Fibroblast of lung (primary cell): ENCODE measurements around the gene HOMEZ. TPM values are rescaled to one million over a fixed set of nuclear protein-coding genes. Genes with fewer than 3 reads are reported as not detected.

Experiments used
- DNase-seq, 2 donors: peaks; one replicate each; pipeline versions ENCODE4 v3.0.0 to v3.0.0-alpha.2; 2010; ENCODE audit warnings: low read depth in 2 of 2
- H2AFZ ChIP-seq: 2 replicates; pipeline ENCODE4 v1.5.1; 2012; ENCODE audit warnings: low read length, control low read depth, inconsistent platforms
- H3K27ac ChIP-seq: 2 replicates; pipeline ENCODE4 v1.5.1; 2011; ENCODE audit warnings: low read length, control low read depth; ENCODE audit not compliant: insufficient read depth
- H3K27me3 ChIP-seq: 2 replicates; pipeline ENCODE4 v1.5.1; 2011; ENCODE audit warnings: mild to moderate bottlenecking, low read length; ENCODE audit not compliant: control insufficient read depth, insufficient read depth
- H3K36me3 ChIP-seq: 2 replicates; pipeline ENCODE4 v1.5.1; 2011; ENCODE audit warnings: low read length; ENCODE audit not compliant: control insufficient read depth, insufficient read depth
- H3K4me1 ChIP-seq: 2 replicates; pipeline ENCODE4 v1.5.1; 2011; ENCODE audit warnings: low read length; ENCODE audit not compliant: control insufficient read depth, insufficient read depth; ENCODE audit errors: extremely low read depth
- H3K4me2 ChIP-seq: 2 replicates; pipeline ENCODE4 v1.5.1; 2011; ENCODE audit warnings: low read length, control low read depth; ENCODE audit not compliant: insufficient read depth; ENCODE audit errors: extremely low read depth
- H3K4me3 ChIP-seq, 4 experiments: fragments of 200-600 bp in 1 of 4; sonication (generic) in 1 of 4; replicated peaks in 1 of 4; 2 replicates each; pipeline ENCODE4 v1.5.1; 2011 to 2016; ENCODE audit warnings: low read length in 4 of 4, low read depth in 3 of 4, mild to moderate bottlenecking in 3 of 4, control low read depth in 2 of 4, inconsistent platforms in 1 of 4, mixed read lengths in 1 of 4; ENCODE audit not compliant: insufficient read depth in 1 of 4; ENCODE audit errors: control extremely low read depth in 1 of 4
- H3K79me2 ChIP-seq: 2 replicates; pipeline ENCODE4 v1.5.1; 2012; ENCODE audit warnings: mild to moderate bottlenecking, low read length, inconsistent platforms; ENCODE audit not compliant: control insufficient read depth, insufficient read depth
- H3K9ac ChIP-seq: 2 replicates; pipeline ENCODE4 v1.5.1; 2011; ENCODE audit warnings: mild to moderate bottlenecking, low read length, control low read depth; ENCODE audit not compliant: insufficient read depth
- H3K9me3 ChIP-seq: 2 replicates; pipeline ENCODE4 v1.5.1; 2012; ENCODE audit warnings: low read depth, low read length; ENCODE audit not compliant: control insufficient read depth, insufficient read depth
- H4K20me1 ChIP-seq: 2 replicates; pipeline ENCODE4 v1.5.1; 2011; ENCODE audit warnings: low read length; ENCODE audit not compliant: control insufficient read depth, insufficient read depth; ENCODE audit errors: extremely low read depth
- EZH2 ChIP-seq: IDR thresholded peaks from 2 replicates; pipeline ENCODE4 v1.5.1; 2012; ENCODE audit warnings: low read length, control low read depth, mild to moderate bottlenecking; ENCODE audit errors: missing control alignments
- polyA plus RNA-seq, 2 donors: library from polyadenylated mRNA; depleted of rRNA in 1 of 2; stranded (reverse) in 1 of 2; unstranded in 1 of 2; fragments of >200 nt; gene quantifications; 2 replicates each; pipeline ENCODE4 v1.2.1, GENCODE V29; 2011 to 2012; ENCODE audit warnings: missing spikeins in 1 of 2
- total RNA-seq: library from RNA; depleted of rRNA; stranded (reverse); fragments of >200 nt; gene quantifications from 2 replicates; pipeline ENCODE4 v1.2.1, GENCODE V29; 2014
- TF ChIP-seq, protein P1 (sequence below), 2 donors: IDR thresholded peaks in 1 of 2; conservative IDR thresholded peaks in 1 of 2; 1 replicate in 1 of 2; 2 replicates in 1 of 2; pipeline ENCODE4 v1.5.1; 2011 to 2012; ENCODE audit warnings: low read length in 2 of 2, control low read depth in 1 of 2, inconsistent platforms in 1 of 2, low read depth in 1 of 2, mild to moderate bottlenecking in 1 of 2

The HOMEZ gene
- total and polyA plus RNA-seq, 2 donors (not counting 1 experiment from before 2014, with no cell fraction given) = 4.6 to 7.9 TPM

DNA sequence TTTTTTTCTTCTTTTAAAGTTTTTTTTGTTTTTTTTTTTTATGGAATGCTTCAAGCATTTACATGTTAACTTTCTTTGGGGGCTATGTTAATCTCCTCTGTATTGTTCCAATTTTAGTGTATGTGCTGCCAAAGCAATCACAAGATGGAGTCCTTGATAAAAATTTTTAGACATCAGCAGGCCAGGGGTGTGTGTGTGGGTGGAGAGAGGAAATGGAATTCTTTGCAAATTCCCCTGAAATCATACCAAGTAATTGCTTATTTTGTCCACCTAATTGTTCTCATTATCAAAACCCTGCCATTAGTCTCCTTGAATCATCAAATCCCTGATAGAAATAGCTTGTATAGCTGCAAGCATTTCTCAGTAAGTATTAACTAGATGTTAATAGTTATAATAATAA is 26.5 kb downstream of the HOMEZ start:
- no peaks in the 10 kb centered on the region for H3K9me3 ChIP-seq
- no peak overlapping the region for H3K9ac ChIP-seq
- no peak overlapping the region for H2AFZ ChIP-seq
- DNase-seq = no peak
- no peaks in the 10 kb centered on the region for H3K4me1 ChIP-seq
- no peak for TF ChIP-seq EZH2
- TF ChIP-seq, protein P1, sequence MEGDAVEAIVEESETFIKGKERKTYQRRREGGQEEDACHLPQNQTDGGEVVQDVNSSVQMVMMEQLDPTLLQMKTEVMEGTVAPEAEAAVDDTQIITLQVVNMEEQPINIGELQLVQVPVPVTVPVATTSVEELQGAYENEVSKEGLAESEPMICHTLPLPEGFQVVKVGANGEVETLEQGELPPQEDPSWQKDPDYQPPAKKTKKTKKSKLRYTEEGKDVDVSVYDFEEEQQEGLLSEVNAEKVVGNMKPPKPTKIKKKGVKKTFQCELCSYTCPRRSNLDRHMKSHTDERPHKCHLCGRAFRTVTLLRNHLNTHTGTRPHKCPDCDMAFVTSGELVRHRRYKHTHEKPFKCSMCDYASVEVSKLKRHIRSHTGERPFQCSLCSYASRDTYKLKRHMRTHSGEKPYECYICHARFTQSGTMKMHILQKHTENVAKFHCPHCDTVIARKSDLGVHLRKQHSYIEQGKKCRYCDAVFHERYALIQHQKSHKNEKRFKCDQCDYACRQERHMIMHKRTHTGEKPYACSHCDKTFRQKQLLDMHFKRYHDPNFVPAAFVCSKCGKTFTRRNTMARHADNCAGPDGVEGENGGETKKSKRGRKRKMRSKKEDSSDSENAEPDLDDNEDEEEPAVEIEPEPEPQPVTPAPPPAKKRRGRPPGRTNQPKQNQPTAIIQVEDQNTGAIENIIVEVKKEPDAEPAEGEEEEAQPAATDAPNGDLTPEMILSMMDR (conservative IDR thresholded peaks at IDR 0.05 in 1 of 2, IDR thresholded peaks at IDR 0.05 in 1 of 2; ENCODE audit: low read depth in 1 of 2, low read length in 2 of 2) = no peak
- no peak overlapping the region for H3K4me2 ChIP-seq
- H3K36me3 ChIP-seq = no peaks in the 10 kb centered on the region
- no peak overlapping the region for H3K4me3 ChIP-seq
- no peaks in the 10 kb centered on the region for H3K79me2 ChIP-seq
- H4K20me1 ChIP-seq = no peaks in the 10 kb centered on the region
- peaks cover 2% of the 10 kb centered on the region for H3K27me3 ChIP-seq
- no peak overlapping the region for H3K27ac ChIP-seq

DNA sequence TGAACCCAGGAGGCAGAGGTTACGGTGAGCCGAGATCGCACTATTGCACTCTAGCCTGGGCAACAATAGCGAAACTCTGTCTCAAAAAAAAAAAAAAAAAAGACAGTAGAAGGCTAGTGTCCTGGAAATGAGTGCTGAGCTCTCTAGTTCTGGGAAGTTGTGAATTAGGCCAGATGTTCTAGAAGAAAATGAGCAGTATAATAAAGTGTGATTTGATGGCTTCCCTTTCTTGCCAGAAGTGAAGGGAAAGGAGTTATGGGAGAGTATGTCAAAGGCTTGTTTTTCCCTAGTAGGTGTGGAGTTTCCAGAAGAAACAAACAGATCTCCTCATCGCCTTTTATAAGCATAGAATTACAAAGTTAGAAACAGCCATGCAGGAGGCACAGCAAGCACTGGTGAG is 27.7 kb downstream of the HOMEZ start:
- H3K27ac ChIP-seq = no peak overlapping the region
- H3K79me2 ChIP-seq = no peaks in the 10 kb centered on the region
- no peak overlapping the region for H3K4me3 ChIP-seq
- H3K9me3 ChIP-seq = no peaks in the 10 kb centered on the region
- H2AFZ ChIP-seq = no peak overlapping the region
- H3K4me2 ChIP-seq = no peak overlapping the region
- H3K27me3 ChIP-seq = peaks cover 2% of the 10 kb centered on the region
- H3K9ac ChIP-seq = no peak overlapping the region
- no peaks in the 10 kb centered on the region for H3K36me3 ChIP-seq
- no peaks in the 10 kb centered on the region for H4K20me1 ChIP-seq
- H3K4me1 ChIP-seq = no peaks in the 10 kb centered on the region
- no peak for TF ChIP-seq EZH2
- TF ChIP-seq, protein P1 (conservative IDR thresholded peaks at IDR 0.05 in 1 of 2, IDR thresholded peaks at IDR 0.05 in 1 of 2; ENCODE audit: low read depth in 1 of 2, low read length in 2 of 2) = no peak
- no peak for DNase-seq

DNA sequence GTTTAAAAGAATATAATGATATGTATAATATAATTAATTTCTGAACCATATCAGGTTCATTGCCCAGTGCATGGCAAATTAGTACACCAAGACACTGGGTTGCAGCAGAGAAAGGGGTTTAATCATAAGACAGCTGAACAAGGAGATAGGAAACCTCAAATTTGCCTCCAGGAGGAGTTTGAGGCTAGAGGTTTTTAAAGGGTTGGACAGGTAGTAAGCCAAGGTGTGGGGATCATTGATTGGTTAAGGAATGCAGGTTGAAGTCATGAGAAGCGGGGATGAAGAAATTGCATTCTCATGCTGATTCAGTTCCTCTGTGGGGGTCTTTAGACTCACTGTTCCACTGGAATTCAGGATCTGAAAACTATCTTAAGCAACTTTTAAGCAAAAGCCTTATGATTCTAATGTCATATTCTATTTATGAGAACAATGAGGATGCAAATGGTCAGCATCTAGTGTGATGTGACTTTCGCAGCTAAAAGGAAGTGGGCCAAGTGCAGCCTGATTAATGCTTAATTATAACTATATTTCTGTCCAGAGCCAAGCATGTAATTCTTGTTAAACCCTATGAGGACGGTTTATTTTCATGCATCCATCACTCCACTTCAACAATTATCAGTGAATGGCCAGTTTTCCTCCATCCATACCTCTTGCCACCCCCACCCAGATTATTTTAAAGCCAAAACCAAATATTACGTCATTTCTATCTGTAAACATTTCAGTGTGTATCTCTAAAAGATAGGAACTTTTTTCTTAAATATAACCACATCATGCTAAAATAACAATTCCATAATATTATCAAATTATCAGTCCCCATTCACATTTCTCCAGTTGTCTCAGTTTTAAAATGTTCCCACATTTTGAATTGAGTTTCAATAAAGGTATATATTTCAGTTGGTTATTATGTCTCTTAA is 33.3 kb downstream of the HOMEZ start:
- Histone ChIP-seq H3K79me2 (no peaks in the 10 kb centered on the region), H3K4me3 (no peak overlapping the region), H3K9me3 (no peaks in the 10 kb centered on the region), H3K4me1 (no peaks in the 10 kb centered on the region), H2AFZ (no peak overlapping the region), H3K36me3 (no peaks in the 10 kb centered on the region), H3K27me3 (no peaks in the 10 kb centered on the region), H3K9ac (no peak overlapping the region), H3K27ac (no peak overlapping the region), H3K4me2 (no peak overlapping the region), H4K20me1 (no peaks in the 10 kb centered on the region)
- TF ChIP-seq, protein P1 (conservative IDR thresholded peaks at IDR 0.05 in 1 of 2, IDR thresholded peaks at IDR 0.05 in 1 of 2; ENCODE audit: low read depth in 1 of 2, low read length in 2 of 2) = no peak
- no peak for TF ChIP-seq EZH2
- DNase-seq = no peak
